ENCODE results near the gene MT1HL1. TPM values are rescaled to one million over a fixed set of nuclear protein-coding genes. Genes with fewer than 3 reads are reported as not detected.

The MT1HL1 gene
- not detected for total RNA-seq

DNA sequence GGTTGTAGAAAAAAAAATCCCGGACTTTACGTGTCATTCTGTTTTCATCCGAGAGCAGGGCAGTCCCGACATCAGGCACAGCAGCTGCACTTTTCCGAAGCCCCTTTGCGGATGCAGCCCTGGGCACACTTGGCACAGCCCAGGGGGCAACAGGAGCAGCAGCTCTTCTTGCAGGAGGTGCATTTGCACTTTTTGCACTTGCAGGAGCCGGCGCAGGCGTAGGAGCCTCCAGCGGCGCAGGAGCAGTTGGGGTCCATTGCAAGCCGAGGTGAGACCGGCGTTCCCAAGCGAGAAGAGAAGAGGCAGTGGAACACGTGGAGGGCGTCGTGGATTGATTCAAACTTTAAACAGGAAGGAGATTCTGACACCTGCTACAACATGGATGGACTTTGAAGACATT, at the start of gene MT1HL1:
Gene MT1HL1, minus strand, starts transcription at position 326 of the 400 bp plus-strand sequence. Its CDS starts 69 bp downstream, at position 257.
- no peak for DNase-seq (ENCODE audit: low spot score)

DNA sequence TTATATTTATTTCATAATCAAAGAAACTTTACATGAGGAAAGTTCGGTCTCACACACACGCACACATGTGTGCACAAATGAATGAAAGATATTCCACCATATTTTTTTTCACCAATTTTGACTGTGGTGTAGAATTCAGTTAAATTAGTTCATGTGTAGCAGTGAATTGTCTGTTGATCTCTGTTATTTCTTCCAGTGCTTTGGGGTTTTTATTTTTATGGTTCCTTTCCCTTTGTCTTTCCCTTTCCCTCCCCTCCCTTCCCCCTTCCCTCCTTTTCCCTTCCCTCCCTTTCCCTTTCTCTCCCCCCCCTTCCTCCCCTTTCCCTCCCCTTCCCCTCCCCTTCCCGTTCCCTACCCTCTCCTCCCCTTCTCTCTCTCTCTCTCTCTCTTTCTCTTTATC, 46.7 kb upstream of the MT1HL1 start:
- DNase-seq (ENCODE audit: low spot score): no peak

- no peak for DNase-seq (ENCODE audit: low spot score)
Measured at GRCh38 chr1:237050185-237050584, 45.9 kb upstream of the MT1HL1 start.

- DNase-seq (ENCODE audit: low spot score): no peak
Measured at GRCh38 chr1:237048803-237049202, 44.6 kb upstream of the MT1HL1 start.

DNA sequence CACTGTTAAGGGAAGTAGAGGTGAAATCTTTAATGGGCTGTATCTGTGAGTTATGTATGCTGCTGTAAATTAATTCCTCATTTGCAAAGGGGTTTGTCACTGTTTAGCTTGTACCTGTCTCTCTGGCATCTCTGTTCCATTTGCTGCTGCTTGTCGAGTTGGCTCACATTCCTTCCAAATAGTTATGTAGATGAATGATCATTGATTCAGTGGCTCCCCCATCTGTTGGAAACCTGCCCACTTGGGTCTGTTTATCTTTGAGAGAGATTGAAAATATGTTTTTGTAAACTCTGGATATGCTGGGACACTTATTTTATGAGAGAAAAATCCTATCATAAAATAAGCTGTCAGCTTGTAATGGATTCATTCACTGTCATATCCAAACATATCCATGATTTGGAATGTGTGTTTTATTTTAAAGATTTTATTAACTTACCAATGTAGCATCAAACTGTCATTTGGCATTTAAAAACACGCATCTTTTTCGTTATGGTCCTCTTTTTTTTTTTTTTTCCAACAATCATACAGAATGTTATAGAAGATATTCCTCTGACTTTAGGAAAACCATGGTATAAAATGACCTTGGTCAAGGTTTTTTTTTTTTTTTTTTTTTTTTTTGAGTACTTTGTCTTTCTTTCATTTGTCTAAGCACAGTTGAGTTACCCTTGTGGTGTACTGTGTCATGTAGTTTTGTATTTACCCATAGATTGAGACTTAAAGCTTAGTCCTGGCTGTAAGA, 41.2 kb upstream of the MT1HL1 start:
- no peak for DNase-seq (ENCODE audit: low spot score)

GRCh38 chr1:237043846-237044636, 39.8 kb upstream of the MT1HL1 start:
- no peak for DNase-seq (ENCODE audit: low spot score)

GRCh38 chr1:237042892-237043576, 38.8 kb upstream of the MT1HL1 start:
- no peak for DNase-seq (ENCODE audit: low spot score)

DNA sequence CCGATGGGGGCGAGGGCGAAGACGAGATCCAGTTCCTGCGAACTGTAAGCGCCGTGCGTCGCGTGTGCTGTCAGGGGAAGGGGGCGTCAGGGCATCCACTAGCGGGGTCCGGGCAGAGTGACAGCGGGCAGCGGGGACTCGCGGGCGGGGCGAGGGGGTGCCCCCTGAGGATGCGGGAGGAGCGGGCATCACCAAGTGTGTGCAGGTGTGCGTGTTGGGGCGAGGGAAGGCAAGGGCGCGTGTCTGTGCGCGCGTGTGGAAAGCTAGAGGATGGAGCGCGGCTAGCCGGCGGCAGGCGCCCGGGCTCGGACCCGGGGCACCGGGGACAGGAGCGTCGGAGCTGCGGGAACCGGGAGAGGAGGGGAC, 38.3 kb upstream of the MT1HL1 start:
- no peak for DNase-seq (ENCODE audit: low spot score)

DNA sequence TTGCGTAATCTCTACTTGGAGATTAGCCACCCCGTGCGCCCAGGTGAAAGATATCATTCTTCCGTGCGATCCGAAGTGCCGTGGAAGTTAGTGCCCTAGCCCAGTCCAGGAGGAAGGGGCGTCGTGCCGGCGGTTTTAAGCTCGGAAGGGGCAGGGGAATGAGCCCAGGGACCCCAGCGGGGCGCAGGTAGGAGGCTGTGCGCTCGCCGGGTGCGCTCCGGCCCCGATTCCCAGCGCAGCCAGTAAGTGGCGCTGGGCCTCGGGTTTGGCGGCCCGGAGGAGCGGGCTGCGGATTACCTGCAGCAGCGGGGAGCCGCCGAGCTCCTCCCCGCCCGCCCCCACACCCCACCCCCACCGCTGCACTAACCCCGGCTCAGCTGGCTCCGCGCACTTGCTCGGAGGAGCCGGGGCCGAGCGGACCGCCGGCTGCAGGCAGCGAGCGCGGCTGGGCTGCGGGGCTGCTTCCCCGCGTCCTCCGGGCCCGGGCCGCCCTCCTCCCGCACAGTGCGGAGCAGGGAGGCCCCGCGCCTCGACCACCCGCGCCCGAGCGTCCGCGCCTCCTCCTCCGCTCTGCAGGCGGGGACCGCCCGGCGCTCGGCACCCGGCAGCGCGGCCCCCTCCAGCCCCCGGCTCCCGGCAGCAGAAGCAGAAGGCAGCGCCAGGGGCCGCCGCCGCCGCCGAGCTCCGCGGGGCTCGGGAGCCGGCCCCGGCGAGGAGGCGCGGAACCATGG, 37.7 kb upstream of the MT1HL1 start, which contains the start of gene RYR2:
Gene RYR2, plus strand, starts transcription at position 390 of the 731 bp plus-strand sequence. Its CDS starts 338 bp downstream, at position 728.
- no peak for DNase-seq (ENCODE audit: low spot score)

- DNase-seq (ENCODE audit: low spot score): no peak
Measured at GRCh38 chr1:237041461-237041794, 37.2 kb upstream of the MT1HL1 start.

DNA sequence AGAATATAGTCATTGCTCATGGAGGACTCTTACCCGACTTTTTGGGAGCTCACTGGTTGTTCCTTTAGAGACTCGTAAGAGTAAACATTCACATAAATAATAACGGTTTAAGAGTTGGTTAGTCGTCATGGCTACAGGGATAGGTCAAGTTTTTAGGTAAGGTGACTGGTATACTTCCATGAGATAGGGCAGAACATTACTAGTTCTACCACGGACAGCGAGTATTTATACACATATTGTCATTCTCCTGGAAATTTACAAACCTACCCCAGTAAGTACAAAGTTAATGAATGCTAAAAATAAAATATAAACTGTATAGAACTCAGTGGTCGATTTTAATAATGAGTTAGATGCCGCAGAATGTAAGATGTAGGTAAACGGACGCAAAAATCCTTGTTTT, 36.6 kb upstream of the MT1HL1 start:
- DNase-seq (ENCODE audit: low spot score): no peak

DNA sequence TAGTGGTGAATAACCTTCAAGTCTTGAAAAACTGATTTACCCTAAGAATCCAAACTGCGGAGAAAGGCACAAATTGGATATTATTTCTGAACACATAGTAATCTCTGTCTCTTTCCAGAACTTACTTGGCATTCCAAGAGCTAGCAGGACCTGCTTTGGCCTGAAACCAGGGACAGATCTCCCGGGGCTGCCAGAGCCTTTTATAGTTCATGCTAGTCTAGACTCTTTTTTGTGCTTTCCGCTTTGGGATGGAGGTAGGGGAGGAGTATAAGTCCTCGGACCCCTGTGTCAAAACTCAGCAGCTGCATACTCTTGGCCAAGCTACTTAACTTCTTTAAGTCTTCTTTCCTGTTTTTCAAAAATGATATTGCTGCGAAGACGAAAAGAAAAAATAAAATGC, 34.0 kb upstream of the MT1HL1 start:
- no peak for DNase-seq (ENCODE audit: low spot score)

DNA sequence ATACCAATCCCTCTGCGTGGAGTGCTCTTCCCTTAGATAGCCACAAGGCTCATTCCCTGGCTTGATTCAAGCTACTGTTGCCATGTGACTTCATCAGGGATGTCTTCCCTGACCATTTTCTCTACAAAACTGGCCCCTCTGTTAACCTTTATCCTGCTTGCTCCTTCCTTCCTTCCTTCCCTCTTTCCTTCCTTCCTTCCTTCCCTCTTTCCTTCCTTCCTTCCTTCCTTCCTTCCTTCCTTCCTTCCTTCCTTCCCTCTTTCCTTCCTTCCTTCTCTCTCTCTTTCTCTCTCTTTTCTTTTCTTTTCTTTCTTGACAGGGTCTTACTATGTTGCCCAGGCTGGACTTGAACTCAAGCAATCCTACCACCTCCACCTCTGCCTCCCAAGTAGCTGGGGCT, 31.5 kb upstream of the MT1HL1 start:
- no peak for DNase-seq (ENCODE audit: low spot score)

DNA sequence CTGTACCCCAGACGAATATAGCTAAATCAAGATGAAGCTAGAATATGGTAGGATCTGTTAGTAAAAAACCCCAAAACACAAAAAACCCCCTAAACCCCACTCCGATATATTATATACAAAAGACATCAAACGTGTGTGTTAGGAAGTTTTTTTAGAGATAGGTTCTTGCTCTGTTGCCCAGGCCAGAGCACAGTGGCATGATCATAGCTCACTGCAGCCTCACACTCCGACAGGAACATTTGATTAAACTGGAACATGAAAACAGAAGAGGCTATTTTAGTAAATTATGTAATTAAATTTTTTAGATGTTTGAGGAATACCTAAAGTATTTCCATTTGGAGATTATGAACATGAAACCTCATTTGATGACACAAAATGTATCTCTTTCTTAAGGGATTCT, 29.6 kb upstream of the MT1HL1 start:
- no peak for DNase-seq (ENCODE audit: low spot score)

GRCh38 chr1:237033061-237033460, 28.8 kb upstream of the MT1HL1 start:
- no peak for DNase-seq (ENCODE audit: low spot score)

- DNase-seq (ENCODE audit: low spot score): no peak
Measured at GRCh38 chr1:237032029-237032428, 27.8 kb upstream of the MT1HL1 start.

GRCh38 chr1:237031480-237031879, 27.2 kb upstream of the MT1HL1 start:
- DNase-seq (ENCODE audit: low spot score): no peak

GRCh38 chr1:237029850-237030535, 25.8 kb upstream of the MT1HL1 start:
- DNase-seq (ENCODE audit: low spot score): no peak

DNA sequence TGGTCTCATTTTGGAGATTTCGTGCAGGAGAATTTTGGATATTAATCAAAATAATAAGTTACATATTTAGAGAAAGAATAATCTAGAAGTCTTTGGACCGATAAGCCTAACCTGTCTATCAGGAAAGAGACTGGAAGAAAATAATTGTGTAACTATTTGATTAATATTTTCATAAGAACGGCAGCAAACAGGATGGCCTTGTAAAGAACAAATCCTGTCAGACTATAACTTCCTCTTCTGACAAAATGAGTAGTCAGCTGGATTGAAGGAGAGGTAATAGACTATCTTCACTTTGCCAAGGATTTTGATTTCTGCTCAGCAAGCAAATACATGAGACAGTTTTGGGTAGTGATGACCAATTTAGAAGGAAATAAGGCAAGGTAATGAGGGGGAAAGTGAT, 25.0 kb upstream of the MT1HL1 start:
- DNase-seq (ENCODE audit: low spot score): no peak

DNA sequence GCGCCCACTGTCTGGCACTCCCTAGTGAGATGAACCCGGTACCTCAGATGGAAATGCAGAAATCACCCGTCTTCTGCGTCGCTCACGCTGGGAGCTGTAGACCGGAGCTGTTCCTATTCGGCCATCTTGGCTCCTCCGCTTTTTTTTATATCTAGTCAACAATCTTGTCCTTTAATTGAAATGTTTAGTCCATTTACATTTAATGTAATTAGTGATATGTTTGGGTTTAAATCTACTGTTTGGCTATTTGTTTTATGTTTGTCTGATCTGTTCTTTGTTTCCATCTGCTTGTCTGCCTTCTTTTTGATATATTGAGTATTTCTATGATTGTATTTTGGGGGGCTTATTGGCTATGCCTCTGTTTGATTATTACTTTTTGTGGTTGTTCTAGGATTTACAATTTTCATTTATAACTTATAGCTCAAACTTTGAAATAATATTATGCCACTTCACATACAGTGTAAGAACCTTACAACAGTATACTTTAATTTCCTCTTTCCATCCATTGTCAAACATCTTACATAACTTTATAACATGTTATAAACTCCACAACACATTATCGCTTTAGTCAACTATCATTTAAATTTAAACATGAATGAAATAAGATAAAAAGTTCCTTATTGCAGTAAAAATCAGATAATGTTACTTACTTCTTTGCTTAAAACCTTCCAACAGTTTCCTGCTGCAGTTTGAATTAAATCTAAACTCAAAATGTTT, 21.3 kb upstream of the MT1HL1 start:
- DNase-seq (ENCODE audit: low spot score): no peak

GRCh38 chr1:237018896-237019295, 14.7 kb upstream of the MT1HL1 start:
- no peak for DNase-seq (ENCODE audit: low spot score)
